Choroid plexus epithelial cell (primary cell): ENCODE data around the gene STARD8.
"Not testable (repeated sequence)": the region's sequence is repeated elsewhere in the genome, so short reads cannot be mapped to it uniquely, and the experiment has no call there.

Experiments
- DNase-seq: peaks from one replicate; pipeline ENCODE4 v3.0.0-alpha.2; 2010; ENCODE audit warnings: low read depth
- H3K4me3 ChIP-seq: 2 replicates; pipeline ENCODE4 v1.5.1; 2011; ENCODE audit warnings: low read depth, mild to moderate bottlenecking, control low read depth, low read length, moderate library complexity
- TF ChIP-seq, protein P1 (sequence below): conservative IDR thresholded peaks from 2 replicates; pipeline ENCODE4 v1.5.1; 2011; ENCODE audit warnings: low read depth, mild to moderate bottlenecking, control low read depth, inconsistent platforms, low read length, moderate library complexity

STARD8 gene

DNA sequence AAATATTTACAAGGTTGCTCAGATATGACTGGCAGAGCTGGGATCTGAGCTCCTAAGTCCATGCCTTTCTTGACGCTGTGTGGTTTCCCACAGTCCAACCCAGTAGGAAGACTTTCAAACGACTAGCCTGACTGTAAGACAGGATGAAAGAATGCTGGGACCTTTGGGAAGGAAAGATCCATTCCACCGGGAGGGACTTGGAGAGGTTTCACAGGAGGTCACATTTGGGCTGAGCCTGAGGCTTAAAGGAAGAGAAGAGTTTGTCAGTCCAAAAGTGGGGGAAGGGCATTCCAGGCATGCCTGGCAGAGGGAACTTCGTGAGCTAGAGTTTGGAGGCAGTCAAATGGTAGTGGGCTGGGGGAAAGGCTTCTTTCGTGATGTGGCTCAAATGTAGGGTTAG, 1.5 kb downstream of the STARD8 start:
- no peak overlapping the region for H3K4me3 ChIP-seq
- TF ChIP-seq, protein P1, sequence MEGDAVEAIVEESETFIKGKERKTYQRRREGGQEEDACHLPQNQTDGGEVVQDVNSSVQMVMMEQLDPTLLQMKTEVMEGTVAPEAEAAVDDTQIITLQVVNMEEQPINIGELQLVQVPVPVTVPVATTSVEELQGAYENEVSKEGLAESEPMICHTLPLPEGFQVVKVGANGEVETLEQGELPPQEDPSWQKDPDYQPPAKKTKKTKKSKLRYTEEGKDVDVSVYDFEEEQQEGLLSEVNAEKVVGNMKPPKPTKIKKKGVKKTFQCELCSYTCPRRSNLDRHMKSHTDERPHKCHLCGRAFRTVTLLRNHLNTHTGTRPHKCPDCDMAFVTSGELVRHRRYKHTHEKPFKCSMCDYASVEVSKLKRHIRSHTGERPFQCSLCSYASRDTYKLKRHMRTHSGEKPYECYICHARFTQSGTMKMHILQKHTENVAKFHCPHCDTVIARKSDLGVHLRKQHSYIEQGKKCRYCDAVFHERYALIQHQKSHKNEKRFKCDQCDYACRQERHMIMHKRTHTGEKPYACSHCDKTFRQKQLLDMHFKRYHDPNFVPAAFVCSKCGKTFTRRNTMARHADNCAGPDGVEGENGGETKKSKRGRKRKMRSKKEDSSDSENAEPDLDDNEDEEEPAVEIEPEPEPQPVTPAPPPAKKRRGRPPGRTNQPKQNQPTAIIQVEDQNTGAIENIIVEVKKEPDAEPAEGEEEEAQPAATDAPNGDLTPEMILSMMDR = no peak
- DNase-seq = no peak

DNA sequence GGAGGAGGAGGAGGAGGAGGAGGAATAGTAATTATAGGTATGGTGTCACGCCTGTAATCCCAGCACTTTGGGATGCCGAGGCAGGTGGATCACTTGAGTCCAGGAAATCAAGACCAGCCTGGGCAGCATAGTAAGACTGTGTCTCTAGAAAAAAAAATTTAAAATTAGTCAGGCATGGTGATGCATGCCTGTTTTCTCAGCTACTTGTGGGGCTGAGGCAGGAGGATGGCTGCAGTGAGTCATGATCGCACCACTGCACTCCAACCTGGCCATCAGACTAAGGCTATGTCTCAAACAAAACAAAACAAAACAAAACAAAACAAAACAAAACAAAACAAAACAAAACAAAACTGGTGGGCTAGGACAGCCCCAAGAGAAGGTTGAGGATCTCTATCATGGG, 3.0 kb downstream of the STARD8 start:
- peak; percentile 33 for DNase-seq
- TF ChIP-seq, protein P1 = no peak
- no peak overlapping the region for H3K4me3 ChIP-seq

DNA sequence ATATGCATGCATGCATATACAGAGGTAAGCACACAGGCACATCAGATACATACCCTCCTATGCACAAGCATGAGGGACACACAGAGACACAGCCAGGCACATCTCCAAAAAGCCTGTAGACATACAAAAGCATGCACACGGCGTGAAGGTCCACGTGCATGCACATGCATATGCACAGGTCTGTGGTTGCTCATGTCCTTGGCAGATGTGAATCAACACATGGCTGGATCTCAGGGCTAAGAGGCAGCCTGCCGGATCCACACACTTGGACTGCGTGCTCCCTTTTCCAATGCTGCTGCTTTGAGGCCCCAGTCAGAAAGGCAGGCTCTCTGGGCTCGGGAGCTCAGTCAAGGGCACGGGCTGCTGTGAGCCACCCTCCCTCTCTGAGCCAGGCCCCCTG, 3.6 kb downstream of the STARD8 start:
- TF ChIP-seq, protein P1 = no peak
- no peak overlapping the region for H3K4me3 ChIP-seq
- DNase-seq = no peak

DNA sequence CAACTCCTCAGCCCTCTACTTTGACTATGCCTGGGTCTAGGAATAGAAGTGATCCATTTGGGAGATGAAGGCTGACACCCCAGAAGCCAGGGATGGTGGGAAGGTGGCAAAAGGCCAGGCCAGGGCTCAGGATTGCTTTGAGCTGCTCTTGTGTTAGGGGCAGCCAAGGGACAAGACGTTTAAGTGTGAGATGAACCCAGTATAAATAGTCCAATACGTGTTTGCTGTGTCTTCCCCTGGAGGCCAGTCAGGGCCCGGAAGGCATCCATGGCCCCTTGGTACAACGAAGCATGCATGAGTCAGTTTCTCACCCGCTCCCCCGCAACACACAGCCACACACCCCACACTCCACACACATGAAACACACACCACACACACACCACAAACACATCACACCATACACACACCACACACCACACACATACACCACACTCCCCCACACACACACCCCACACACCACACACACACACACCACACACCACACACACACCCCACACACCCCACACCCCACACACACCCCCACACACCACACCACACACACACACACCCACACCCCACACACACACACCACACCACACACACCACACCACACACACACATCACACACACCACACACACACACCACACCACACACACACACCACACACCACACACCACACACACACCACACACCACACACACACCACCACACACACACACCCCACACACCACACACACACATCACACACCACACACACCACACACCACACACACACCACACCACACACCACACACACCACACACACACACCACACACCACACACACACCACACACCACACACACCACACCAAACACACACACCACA, 5.1 kb downstream of the STARD8 start:
- H3K4me3 ChIP-seq = no peak overlapping the region
- peak; percentile 31 for DNase-seq
- TF ChIP-seq, protein P1 = no peak

DNA sequence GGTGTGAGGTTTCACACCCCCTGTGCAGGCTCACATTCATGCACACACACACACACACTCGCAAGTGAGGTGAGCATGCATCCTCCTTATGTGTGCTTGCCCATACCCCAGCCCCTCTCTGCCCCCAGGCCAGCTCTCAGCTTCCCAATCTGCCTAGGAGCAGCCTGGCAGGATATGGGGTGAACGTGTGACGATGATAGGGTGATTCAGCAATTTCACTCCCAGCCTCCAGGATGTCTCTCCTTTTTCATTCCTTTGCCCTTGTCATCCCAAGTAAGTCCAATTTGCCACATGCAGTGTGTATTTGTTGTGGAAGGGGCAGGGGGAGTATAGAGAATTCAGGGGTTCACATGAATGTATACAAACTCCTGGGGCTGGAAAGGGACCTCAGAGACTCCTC, 7.2 kb downstream of the STARD8 start:
- no peak for DNase-seq
- TF ChIP-seq, protein P1 = no peak
- no peak overlapping the region for H3K4me3 ChIP-seq

- not testable (repeated sequence) for DNase-seq, H3K4me3 ChIP-seq
These were observed 9.0 kb downstream of the STARD8 start for GRCh38 chrX:68656473-68656872.

GRCh38 chrX:68658530-68658929, 11.1 kb downstream of the STARD8 start:
- TF ChIP-seq, protein P1 = no peak
- no peak overlapping the region for H3K4me3 ChIP-seq
- DNase-seq = peak; percentile 43
